Left renal cortex interstitium (tissue), 4 donors: Measurements from ENCODE around the gene DCBLD2. TPM values are rescaled to one million over a fixed set of nuclear protein-coding genes. Genes with fewer than 3 reads are reported as not detected.
"Not testable (repeated sequence)": the region's sequence is repeated elsewhere in the genome, so short reads cannot be mapped to it uniquely, and the experiment has no call there.

Source experiments
- DNase-seq, 4 donors: peaks; one replicate each; pipeline ENCODE4 v3.0.0-alpha.2; 2013; ENCODE audit warnings: low read depth in 4 of 4, low spot score in 2 of 4, missing footprints in 1 of 4
- polyA plus RNA-seq, 4 donors: library from polyadenylated mRNA; unstranded; fragments of 120-200 nt; gene quantifications; one replicate each; pipeline ENCODE4 v1.2.1, GENCODE V29; 2013; ENCODE audit not compliant: insufficient read length in 4 of 4

DCBLD2 gene
- polyA plus RNA-seq, 4 donors: 44.2 to 64.7 (median 56.0) TPM

- no peak for DNase-seq
Measured at GRCh38 chr3:98892263-98892662, 9.2 kb downstream of the DCBLD2 start.

- DNase-seq: no peak
Measured at GRCh38 chr3:98890965-98891910, 10.3 kb downstream of the DCBLD2 start.

GRCh38 chr3:98890181-98890835, 11.2 kb downstream of the DCBLD2 start:
- no peak for DNase-seq

- DNase-seq: no peak
Measured at GRCh38 chr3:98887684-98888083, 13.8 kb downstream of the DCBLD2 start.

GRCh38 chr3:98886525-98886924, 15.0 kb downstream of the DCBLD2 start:
- DNase-seq: no peak

- DNase-seq: no peak
Measured at GRCh38 chr3:98885851-98886250, 15.6 kb downstream of the DCBLD2 start.

- no peak for DNase-seq
Measured at GRCh38 chr3:98884675-98885371, 16.7 kb downstream of the DCBLD2 start.

GRCh38 chr3:98882614-98883333, 18.7 kb downstream of the DCBLD2 start:
- not testable (repeated sequence) for DNase-seq

- DNase-seq: no peak
Measured at GRCh38 chr3:98877132-98877531, 24.4 kb downstream of the DCBLD2 start.

GRCh38 chr3:98875535-98875934, 26.0 kb downstream of the DCBLD2 start:
- DNase-seq: no peak

- no peak for DNase-seq
Measured at GRCh38 chr3:98874602-98875249, 26.8 kb downstream of the DCBLD2 start.

GRCh38 chr3:98869391-98869790, 32.1 kb downstream of the DCBLD2 start:
- no peak for DNase-seq

GRCh38 chr3:98857971-98858370, 43.5 kb downstream of the DCBLD2 start:
- not testable (repeated sequence) for DNase-seq

- DNase-seq: not testable (repeated sequence)
Measured at GRCh38 chr3:98857258-98857657, 44.2 kb downstream of the DCBLD2 start.

GRCh38 chr3:98856724-98857123, 44.8 kb downstream of the DCBLD2 start:
- DNase-seq: no peak

- DNase-seq: no peak
Measured at GRCh38 chr3:98855806-98856400, 45.6 kb downstream of the DCBLD2 start.

GRCh38 chr3:98848108-98848507, 53.4 kb downstream of the DCBLD2 start:
- DNase-seq: no peak

- DNase-seq: no peak
Measured at GRCh38 chr3:98846101-98846500, 55.4 kb downstream of the DCBLD2 start.

GRCh38 chr3:98843266-98843959, 58.1 kb downstream of the DCBLD2 start:
- DNase-seq: no peak
